ENCODE measurements around the gene SGSH.

The SGSH gene

GRCh38 chr17:80267391-80267790 lies 47.3 kb upstream of the SGSH start:
- Histone ChIP-seq H3K9me2 (replicated peaks; ENCODE audit: low read depth, low read length) (no peaks in the 10 kb centered on the region), H3K79me2 (ENCODE audit: insufficient read depth, low read length) (peaks cover 33% of the 10 kb centered on the region), H3K9me3 (ENCODE audit: insufficient read depth, low read depth, low read length) (no peaks in the 10 kb centered on the region), H3K36me3 (ENCODE audit: insufficient read depth, low read length) (no peaks in the 10 kb centered on the region), H3K4me3 (ENCODE audit: low read length, poor library complexity, severe bottlenecking) (no peak overlapping the region), H3F3A (ENCODE audit: low read depth) (no peaks in the 10 kb centered on the region), H3K9ac (ENCODE audit: low read depth, low read length, poor library complexity, severe bottlenecking) (no peak overlapping the region), H3K27me3 (ENCODE audit: insufficient read depth, low read length, poor library complexity, severe bottlenecking) (no peaks in the 10 kb centered on the region), H3K4me2 (ENCODE audit: low read depth, low read length, poor library complexity, severe bottlenecking) (no peak overlapping the region), H3K4me1 (ENCODE audit: insufficient read depth, low read length, poor library complexity, severe bottlenecking) (peaks cover 26% of the 10 kb centered on the region), H2AFZ (ENCODE audit: low read length) (no peak overlapping the region), H4K20me1 (ENCODE audit: insufficient read depth, low read length, poor library complexity, severe bottlenecking) (no peaks in the 10 kb centered on the region)
- no peak for TF ChIP-seq EZH2phosphoT487 (IDR thresholded peaks at IDR 0.05; ENCODE audit: borderline replicate concordance)

- no peaks in the 10 kb centered on the region for H3K36me3 ChIP-seq (ENCODE audit: insufficient read depth, low read length)
- no peaks in the 10 kb centered on the region for H3K9me2 ChIP-seq (replicated peaks; ENCODE audit: low read depth, low read length)
- TF ChIP-seq EZH2phosphoT487 (IDR thresholded peaks at IDR 0.05; ENCODE audit: borderline replicate concordance) (no peak), CTCF (conservative IDR thresholded peaks at IDR 0.05; ENCODE audit: low read length) (no peak)
- H3K4me3 ChIP-seq (ENCODE audit: low read length, poor library complexity, severe bottlenecking): peak overlapping the region; percentile 87
- H3F3A ChIP-seq (ENCODE audit: low read depth): no peaks in the 10 kb centered on the region; the same call in 1 of the 2 replicates
- H3K27me3 ChIP-seq (ENCODE audit: insufficient read depth, low read length, poor library complexity, severe bottlenecking): no peaks in the 10 kb centered on the region
- H3K79me2 ChIP-seq (ENCODE audit: insufficient read depth, low read length): peaks cover 42% of the 10 kb centered on the region
- H3K4me2 ChIP-seq (ENCODE audit: low read depth, low read length, poor library complexity, severe bottlenecking): peak overlapping the region; percentile 95
- H2AFZ ChIP-seq (ENCODE audit: low read length): no peak overlapping the region
- H3K4me1 ChIP-seq (ENCODE audit: insufficient read depth, low read length, poor library complexity, severe bottlenecking): peaks cover 34% of the 10 kb centered on the region
- H3K9ac ChIP-seq (ENCODE audit: low read depth, low read length, poor library complexity, severe bottlenecking): peak overlapping the region; percentile 79
- peaks cover 7% of the 10 kb centered on the region for H4K20me1 ChIP-seq (ENCODE audit: insufficient read depth, low read length, poor library complexity, severe bottlenecking)
- H3K9me3 ChIP-seq (ENCODE audit: insufficient read depth, low read depth, low read length): no peaks in the 10 kb centered on the region
Measured at GRCh38 chr17:80265205-80266068, 45.3 kb upstream of the SGSH start.

- Histone ChIP-seq H3K36me3 (ENCODE audit: insufficient read depth, low read length) (no peaks in the 10 kb centered on the region), H4K20me1 (ENCODE audit: insufficient read depth, low read length, poor library complexity, severe bottlenecking) (peaks cover 7% of the 10 kb centered on the region), H3K4me3 (ENCODE audit: low read length, poor library complexity, severe bottlenecking) (peak overlapping the region; percentile 87), H3K4me2 (ENCODE audit: low read depth, low read length, poor library complexity, severe bottlenecking) (peak overlapping the region; percentile 95), H3K9ac (ENCODE audit: low read depth, low read length, poor library complexity, severe bottlenecking) (peak overlapping the region; percentile 79), H3K27me3 (ENCODE audit: insufficient read depth, low read length, poor library complexity, severe bottlenecking) (no peaks in the 10 kb centered on the region), H2AFZ (ENCODE audit: low read length) (peak overlapping the region; percentile 22; the same call in 1 of the 2 replicates), H3K79me2 (ENCODE audit: insufficient read depth, low read length) (peaks cover 42% of the 10 kb centered on the region), H3K9me3 (ENCODE audit: insufficient read depth, low read depth, low read length) (no peaks in the 10 kb centered on the region), H3F3A (ENCODE audit: low read depth) (peaks cover 6% of the 10 kb centered on the region), H3K4me1 (ENCODE audit: insufficient read depth, low read length, poor library complexity, severe bottlenecking) (peaks cover 34% of the 10 kb centered on the region), H3K9me2 (replicated peaks; ENCODE audit: low read depth, low read length) (no peaks in the 10 kb centered on the region)
- TF ChIP-seq CTCF (conservative IDR thresholded peaks at IDR 0.05; ENCODE audit: low read length) (no peak), EZH2phosphoT487 (IDR thresholded peaks at IDR 0.05; ENCODE audit: borderline replicate concordance) (no peak)
Measured at GRCh38 chr17:80264205-80265075, 44.3 kb upstream of the SGSH start.
